NCI-H82 (cell line): ENCODE results near the gene HEMK1.

Experiments
- DNase-seq: peaks from one replicate; lab custom pipeline; 2025; lab: John Stamatoyannopoulos, UW

HEMK1 gene

GRCh38 chr3:50573566-50574443, 4.5 kb downstream of the HEMK1 start:
- no peak for DNase-seq

- no peak for DNase-seq
Observed at GRCh38 chr3:50574444-50574831, 5.1 kb downstream of the HEMK1 start.

GRCh38 chr3:50575372-50575771, 6.0 kb downstream of the HEMK1 start:
- DNase-seq: no peak

GRCh38 chr3:50577348-50577747, 8.0 kb downstream of the HEMK1 start:
- DNase-seq: no peak

- DNase-seq: no peak
Observed at GRCh38 chr3:50580683-50581458, 11.5 kb downstream of the HEMK1 start.

GRCh38 chr3:50581459-50581842, 12.1 kb downstream of the HEMK1 start:
- no peak for DNase-seq

- DNase-seq: no peak
Observed at GRCh38 chr3:50582083-50582482, 12.8 kb downstream of the HEMK1 start.

- DNase-seq: no peak
Observed at GRCh38 chr3:50583897-50584296, 14.6 kb downstream of the HEMK1 start.

- no peak for DNase-seq
Observed at GRCh38 chr3:50584391-50584790, 15.1 kb downstream of the HEMK1 start.

GRCh38 chr3:50585919-50586762, 16.8 kb downstream of the HEMK1 start:
- DNase-seq: no peak

- DNase-seq: no peak
Observed at GRCh38 chr3:50586763-50587070, 17.4 kb downstream of the HEMK1 start.

GRCh38 chr3:50587373-50587772, 18.1 kb downstream of the HEMK1 start:
- no peak for DNase-seq

- no peak for DNase-seq
Observed at GRCh38 chr3:50587806-50588758, 18.8 kb downstream of the HEMK1 start.

GRCh38 chr3:50588759-50589433, 19.6 kb downstream of the HEMK1 start:
- no peak for DNase-seq

- no peak for DNase-seq
Observed at GRCh38 chr3:50591196-50591741, 21.9 kb downstream of the HEMK1 start.

GRCh38 chr3:50592568-50592967, 23.2 kb downstream of the HEMK1 start:
- DNase-seq: no peak

- DNase-seq: no peak
Observed at GRCh38 chr3:50594253-50594785, 25.0 kb downstream of the HEMK1 start.

GRCh38 chr3:50599115-50599715, 29.9 kb downstream of the HEMK1 start:
- no peak for DNase-seq

GRCh38 chr3:50599716-50600118, 30.4 kb downstream of the HEMK1 start:
- no peak for DNase-seq
